GM23338 (cell line): ENCODE results near the gene CD247. TPM values are rescaled to one million over a fixed set of nuclear protein-coding genes. Genes with fewer than 3 reads are reported as not detected.

Experiments used
- ATAC-seq: fragments of 200-7000 bp; cut with Tn5 transposase; 3 replicates; pipeline ENCODE4 v1.9.1; 2020
- DNase-seq: peaks from one replicate; pipeline ENCODE4 v3.0.0-alpha.2; 2015; ENCODE audit warnings: low spot score
- H2AFZ ChIP-seq: fragments of 200-600 bp; sonication (generic); 2 replicates; pipeline ENCODE4 v1.8.0; 2016; ENCODE audit warnings: antibody characterized with exemption, mild to moderate bottlenecking, moderate library complexity
- H3F3A ChIP-seq: fragments of 200-600 bp; sonication (generic); replicated peaks from 2 replicates; pipeline ENCODE4 v1.8.0; 2017; ENCODE audit warnings: antibody characterized with exemption, mixed run types, low read depth
- H3K27ac ChIP-seq: fragments of 200-600 bp; sonication (generic); 2 replicates; pipeline ENCODE4 v1.6.1; 2016; ENCODE audit warnings: low read depth
- H3K27me3 ChIP-seq: fragments of 200-600 bp; sonication (generic); 2 replicates; pipeline ENCODE4 v1.8.0; 2016; ENCODE audit warnings: mild to moderate bottlenecking, mixed run types, moderate library complexity; ENCODE audit not compliant: insufficient read depth
- H3K36me3 ChIP-seq: fragments of 200-600 bp; sonication (generic); 2 replicates; pipeline ENCODE4 v1.8.0; 2016; ENCODE audit warnings: mild to moderate bottlenecking; ENCODE audit not compliant: insufficient read depth
- H3K4me1 ChIP-seq: fragments of 200-600 bp; sonication (generic); 2 replicates; pipeline ENCODE4 v1.8.0; 2016; ENCODE audit warnings: mild to moderate bottlenecking, moderate library complexity; ENCODE audit not compliant: insufficient read depth
- H3K4me2 ChIP-seq: fragments of 200-600 bp; sonication (generic); 2 replicates; pipeline ENCODE4 v1.7.1; 2017; ENCODE audit warnings: mixed run types
- H3K4me3 ChIP-seq: fragments of 200-600 bp; sonication (generic); 2 replicates; pipeline ENCODE4 v1.6.1; 2016; ENCODE audit warnings: mixed run types
- H3K79me2 ChIP-seq: fragments of 200-600 bp; sonication (generic); replicated peaks from 2 replicates; pipeline ENCODE4 v1.8.0; 2017; ENCODE audit warnings: mild to moderate bottlenecking; ENCODE audit not compliant: insufficient read depth
- H3K9me2 ChIP-seq: fragments of 200-600 bp; sonication (generic); 2 replicates; pipeline ENCODE4 v1.8.0; 2017; ENCODE audit not compliant: insufficient read depth
- H4K20me1 ChIP-seq: fragments of 200-600 bp; sonication (generic); replicated peaks from 2 replicates; pipeline ENCODE4 v1.8.0; 2017; ENCODE audit warnings: mild to moderate bottlenecking; ENCODE audit not compliant: insufficient read depth
- H3K27ac Mint-ChIP-seq: 2 replicates; pipeline ENCODE4 v1.8.0; 2020; ENCODE audit warnings: inconsistent platforms, mild to moderate bottlenecking, moderate library complexity, mixed read lengths
- H3K27me3 Mint-ChIP-seq: 3 replicates; pipeline ENCODE4 v1.8.0; 2022; ENCODE audit warnings: low read depth, mild to moderate bottlenecking, moderate library complexity, mixed read lengths, inconsistent platforms; ENCODE audit not compliant: insufficient read depth, poor library complexity
- H3K36me3 Mint-ChIP-seq: 3 replicates; pipeline ENCODE4 v1.8.0; 2021; ENCODE audit warnings: low read depth, mild to moderate bottlenecking, inconsistent platforms, moderate library complexity, mixed read lengths
- H3K4me1 Mint-ChIP-seq: 3 replicates; pipeline ENCODE4 v1.8.0; 2020; ENCODE audit warnings: mild to moderate bottlenecking, inconsistent platforms, mixed read lengths
- H3K4me3 Mint-ChIP-seq: 3 replicates; pipeline ENCODE4 v1.8.0; 2021; ENCODE audit warnings: moderate library complexity, mild to moderate bottlenecking, inconsistent platforms, mixed read lengths
- H3K9me3 Mint-ChIP-seq: 3 replicates; pipeline ENCODE4 v1.8.0; 2020; ENCODE audit warnings: moderate library complexity, mild to moderate bottlenecking, inconsistent platforms, mixed read lengths
- CREB1 ChIP-seq: fragments of 250-450 bp; sonication (Bioruptor Pico); IDR thresholded peaks from 2 replicates; pipeline ENCODE4 v1.5.0; 2020; ENCODE audit warnings: low read depth, mild to moderate bottlenecking, moderate library complexity
- EZH2phosphoT487 ChIP-seq: fragments of 200-600 bp; sonication (generic); IDR thresholded peaks from one replicate; pipeline ENCODE4 v1.8.1; 2018; ENCODE audit warnings: antibody characterized with exemption; ENCODE audit not compliant: unreplicated experiment
- JUNB ChIP-seq: IDR thresholded peaks from one replicate; pipeline ENCODE4 v1.6.1; 2016; ENCODE audit warnings: antibody characterized with exemption; ENCODE audit not compliant: unreplicated experiment
- NANOG ChIP-seq: IDR thresholded peaks from 2 replicates; pipeline ENCODE4 v1.6.1; 2016; ENCODE audit warnings: antibody characterized with exemption, borderline replicate concordance
- ZNF114 ChIP-seq: fragments of 250-450 bp; sonication (Bioruptor Pico); IDR thresholded peaks from 2 replicates; pipeline ENCODE4 v1.5.0; 2020; ENCODE audit warnings: mild to moderate bottlenecking, moderate library complexity
- polyA plus RNA-seq: library from polyadenylated mRNA; unstranded; fragments of >200 nt; fragmentation: Nextera tagmentation; extraction: Ambion mirVana; gene quantifications from 2 replicates; pipeline ENCODE4 v1.2.1, GENCODE V29; 2016
- total RNA-seq: library from RNA; depleted of rRNA; stranded (reverse); fragments of >200 nt; shearing (Covaris generic); gene quantifications from 2 replicates; pipeline ENCODE4 v1.2.3, GENCODE V29; 2014
- TF ChIP-seq, protein P1 (sequence below): fragments of 250-450 bp; sonication (Bioruptor Pico); IDR thresholded peaks from 2 replicates; pipeline ENCODE4 v1.5.0; 2020; ENCODE audit warnings: mild to moderate bottlenecking, moderate library complexity
- TF ChIP-seq, protein P2 (sequence below): IDR thresholded peaks from 2 replicates; pipeline ENCODE4 v1.6.1; 2016; ENCODE audit warnings: antibody characterized with exemption

The CD247 gene
- total and polyA plus RNA-seq, 2 experiments from 2014 or later: 1.2 to 1.4 TPM

DNA sequence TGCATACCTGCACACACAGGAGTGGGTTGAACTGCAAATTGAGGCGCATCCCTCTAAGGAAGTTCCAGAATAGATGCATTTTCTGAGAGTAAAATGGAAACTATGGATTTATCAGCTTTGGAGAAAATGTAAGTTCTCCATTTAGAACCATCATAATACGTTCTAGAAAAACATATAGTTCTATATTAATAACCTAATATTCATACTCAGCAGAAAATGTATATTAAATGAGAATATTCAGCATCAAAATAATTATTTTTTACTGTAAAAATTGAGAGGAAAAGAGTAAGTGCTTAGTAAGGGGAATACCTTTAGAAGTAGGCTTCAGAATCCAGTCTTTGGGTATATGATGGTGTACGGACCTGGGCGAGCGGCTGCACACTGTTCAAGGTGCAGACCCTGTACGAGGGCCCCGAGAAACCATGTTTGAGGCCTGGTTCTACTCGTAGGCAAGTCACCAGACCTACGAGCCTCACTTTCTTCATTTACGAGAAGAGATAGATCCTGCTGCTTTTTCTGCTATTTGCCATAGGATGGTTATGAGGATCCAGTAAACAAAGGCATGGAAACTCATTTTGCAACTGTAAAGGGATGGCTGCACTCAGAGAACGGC is 6.8 kb downstream of the CD247 start (continued):
- TF ChIP-seq, protein P1, sequence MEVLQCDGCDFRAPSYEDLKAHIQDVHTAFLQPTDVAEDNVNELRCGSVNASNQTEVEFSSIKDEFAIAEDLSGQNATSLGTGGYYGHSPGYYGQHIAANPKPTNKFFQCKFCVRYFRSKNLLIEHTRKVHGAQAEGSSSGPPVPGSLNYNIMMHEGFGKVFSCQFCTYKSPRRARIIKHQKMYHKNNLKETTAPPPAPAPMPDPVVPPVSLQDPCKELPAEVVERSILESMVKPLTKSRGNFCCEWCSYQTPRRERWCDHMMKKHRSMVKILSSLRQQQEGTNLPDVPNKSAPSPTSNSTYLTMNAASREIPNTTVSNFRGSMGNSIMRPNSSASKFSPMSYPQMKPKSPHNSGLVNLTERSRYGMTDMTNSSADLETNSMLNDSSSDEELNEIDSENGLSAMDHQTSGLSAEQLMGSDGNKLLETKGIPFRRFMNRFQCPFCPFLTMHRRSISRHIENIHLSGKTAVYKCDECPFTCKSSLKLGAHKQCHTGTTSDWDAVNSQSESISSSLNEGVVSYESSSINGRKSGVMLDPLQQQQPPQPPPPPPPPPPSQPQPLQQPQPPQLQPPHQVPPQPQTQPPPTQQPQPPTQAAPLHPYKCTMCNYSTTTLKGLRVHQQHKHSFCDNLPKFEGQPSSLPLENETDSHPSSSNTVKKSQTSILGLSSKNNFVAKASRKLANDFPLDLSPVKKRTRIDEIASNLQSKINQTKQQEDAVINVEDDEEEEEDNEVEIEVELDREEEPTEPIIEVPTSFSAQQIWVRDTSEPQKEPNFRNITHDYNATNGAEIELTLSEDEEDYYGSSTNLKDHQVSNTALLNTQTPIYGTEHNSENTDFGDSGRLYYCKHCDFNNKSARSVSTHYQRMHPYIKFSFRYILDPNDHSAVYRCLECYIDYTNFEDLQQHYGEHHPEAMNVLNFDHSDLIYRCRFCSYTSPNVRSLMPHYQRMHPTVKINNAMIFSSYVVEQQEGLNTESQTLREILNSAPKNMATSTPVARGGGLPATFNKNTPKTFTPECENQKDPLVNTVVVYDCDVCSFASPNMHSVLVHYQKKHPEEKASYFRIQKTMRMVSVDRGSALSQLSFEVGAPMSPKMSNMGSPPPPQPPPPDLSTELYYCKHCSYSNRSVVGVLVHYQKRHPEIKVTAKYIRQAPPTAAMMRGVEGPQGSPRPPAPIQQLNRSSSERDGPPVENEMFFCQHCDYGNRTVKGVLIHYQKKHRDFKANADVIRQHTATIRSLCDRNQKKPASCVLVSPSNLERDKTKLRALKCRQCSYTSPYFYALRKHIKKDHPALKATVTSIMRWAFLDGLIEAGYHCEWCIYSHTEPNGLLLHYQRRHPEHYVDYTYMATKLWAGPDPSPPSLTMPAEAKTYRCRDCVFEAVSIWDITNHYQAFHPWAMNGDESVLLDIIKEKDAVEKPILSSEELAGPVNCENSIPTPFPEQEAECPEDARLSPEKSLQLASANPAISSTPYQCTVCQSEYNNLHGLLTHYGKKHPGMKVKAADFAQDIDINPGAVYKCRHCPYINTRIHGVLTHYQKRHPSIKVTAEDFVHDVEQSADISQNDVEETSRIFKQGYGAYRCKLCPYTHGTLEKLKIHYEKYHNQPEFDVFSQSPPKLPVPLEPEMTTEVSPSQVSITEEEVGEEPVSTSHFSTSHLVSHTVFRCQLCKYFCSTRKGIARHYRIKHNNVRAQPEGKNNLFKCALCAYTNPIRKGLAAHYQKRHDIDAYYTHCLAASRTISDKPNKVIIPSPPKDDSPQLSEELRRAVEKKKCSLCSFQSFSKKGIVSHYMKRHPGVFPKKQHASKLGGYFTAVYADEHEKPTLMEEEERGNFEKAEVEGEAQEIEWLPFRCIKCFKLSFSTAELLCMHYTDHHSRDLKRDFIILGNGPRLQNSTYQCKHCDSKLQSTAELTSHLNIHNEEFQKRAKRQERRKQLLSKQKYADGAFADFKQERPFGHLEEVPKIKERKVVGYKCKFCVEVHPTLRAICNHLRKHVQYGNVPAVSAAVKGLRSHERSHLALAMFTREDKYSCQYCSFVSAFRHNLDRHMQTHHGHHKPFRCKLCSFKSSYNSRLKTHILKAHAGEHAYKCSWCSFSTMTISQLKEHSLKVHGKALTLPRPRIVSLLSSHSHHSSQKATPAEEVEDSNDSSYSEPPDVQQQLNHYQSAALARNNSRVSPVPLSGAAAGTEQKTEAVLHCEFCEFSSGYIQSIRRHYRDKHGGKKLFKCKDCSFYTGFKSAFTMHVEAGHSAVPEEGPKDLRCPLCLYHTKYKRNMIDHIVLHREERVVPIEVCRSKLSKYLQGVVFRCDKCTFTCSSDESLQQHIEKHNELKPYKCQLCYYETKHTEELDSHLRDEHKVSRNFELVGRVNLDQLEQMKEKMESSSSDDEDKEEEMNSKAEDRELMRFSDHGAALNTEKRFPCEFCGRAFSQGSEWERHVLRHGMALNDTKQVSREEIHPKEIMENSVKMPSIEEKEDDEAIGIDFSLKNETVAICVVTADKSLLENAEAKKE (CRISPR knock-in tag): no peak
- TF ChIP-seq, protein P2, sequence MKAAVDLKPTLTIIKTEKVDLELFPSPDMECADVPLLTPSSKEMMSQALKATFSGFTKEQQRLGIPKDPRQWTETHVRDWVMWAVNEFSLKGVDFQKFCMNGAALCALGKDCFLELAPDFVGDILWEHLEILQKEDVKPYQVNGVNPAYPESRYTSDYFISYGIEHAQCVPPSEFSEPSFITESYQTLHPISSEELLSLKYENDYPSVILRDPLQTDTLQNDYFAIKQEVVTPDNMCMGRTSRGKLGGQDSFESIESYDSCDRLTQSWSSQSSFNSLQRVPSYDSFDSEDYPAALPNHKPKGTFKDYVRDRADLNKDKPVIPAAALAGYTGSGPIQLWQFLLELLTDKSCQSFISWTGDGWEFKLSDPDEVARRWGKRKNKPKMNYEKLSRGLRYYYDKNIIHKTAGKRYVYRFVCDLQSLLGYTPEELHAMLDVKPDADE: no peak
- TF ChIP-seq EZH2phosphoT487 (no peak), ZNF114 (CRISPR knock-in tag) (no peak), CREB1 (CRISPR knock-in tag) (no peak)

DNA sequence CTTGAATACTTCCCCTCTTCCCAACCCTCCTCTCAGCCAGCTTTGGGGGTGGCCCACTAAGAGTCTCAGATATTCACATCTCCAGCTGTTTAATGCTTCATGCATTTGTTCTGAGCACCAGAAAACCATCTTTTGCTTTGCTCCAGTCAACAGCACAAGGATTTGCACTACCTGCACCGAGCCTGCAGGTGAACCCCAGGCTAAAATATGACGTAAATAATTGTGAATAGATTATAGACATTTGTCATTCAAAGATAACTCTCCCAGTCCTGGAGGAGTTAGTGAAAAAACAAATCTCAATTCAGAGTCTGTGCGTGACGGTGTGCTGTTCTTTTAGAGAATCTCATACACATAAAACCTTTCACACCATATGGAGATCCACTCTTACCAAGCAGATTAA is 7.4 kb downstream of the CD247 start:
- no peaks in the 10 kb centered on the region for H3K4me1 ChIP-seq
- no peak overlapping the region for H3K27ac Mint-ChIP-seq
- H3K9me2 ChIP-seq: peaks cover 9% of the 10 kb centered on the region; the same call in 1 of the 2 replicates
- no peaks in the 10 kb centered on the region for H3K27me3 Mint-ChIP-seq
- H3K4me3 Mint-ChIP-seq: no peak overlapping the region
- H3F3A ChIP-seq: no peaks in the 10 kb centered on the region
- H3K36me3 ChIP-seq: no peaks in the 10 kb centered on the region
- H3K9me3 Mint-ChIP-seq: no peaks in the 10 kb centered on the region
- no peaks in the 10 kb centered on the region for H3K36me3 Mint-ChIP-seq
- ATAC-seq (no peak), DNase-seq (no peak)
- no peak overlapping the region for H3K4me2 ChIP-seq
- no peak overlapping the region for H2AFZ ChIP-seq
- no peak overlapping the region for H3K4me3 ChIP-seq
- peaks cover 11% of the 10 kb centered on the region for H3K4me1 Mint-ChIP-seq
- H3K27ac ChIP-seq: no peak overlapping the region
- no peaks in the 10 kb centered on the region for H3K27me3 ChIP-seq
- H3K79me2 ChIP-seq: no peaks in the 10 kb centered on the region
- no peaks in the 10 kb centered on the region for H4K20me1 ChIP-seq
- TF ChIP-seq JUNB (no peak), NANOG (no peak)
- TF ChIP-seq, protein P2: no peak
- TF ChIP-seq, protein P1 (CRISPR knock-in tag): no peak
